ENCODE measurements around the gene KMT2C. TPM values are rescaled to one million over a fixed set of nuclear protein-coding genes. Genes with fewer than 3 reads are reported as not detected.
"Not testable (repeated sequence)": the region's sequence is repeated elsewhere in the genome, so short reads cannot be mapped to it uniquely, and the experiment has no call there.

KMT2C gene
- total RNA-seq, 1 donor: 36.2 TPM

- DNase-seq (ENCODE audit: insufficient read length, low spot score, missing footprints): peak; percentile 83
- Histone ChIP-seq H3K27me3 (ENCODE audit: insufficient read depth, low read length) (no peaks in the 10 kb centered on the region), H2AFZ (ENCODE audit: low read length) (no peak overlapping the region), H3K4me3 (ENCODE audit: insufficient read depth, low read length) (no peak overlapping the region), H3K79me2 (ENCODE audit: insufficient read depth, low read length) (peaks cover 99% of the 10 kb centered on the region), H4K20me1 (ENCODE audit: insufficient read depth, low read length) (peaks cover 77% of the 10 kb centered on the region), H3K4me2 (ENCODE audit: insufficient read depth, low read length) (peak overlapping the region; percentile 2), H3K4me1 (ENCODE audit: insufficient read depth, low read length) (peaks cover 11% of the 10 kb centered on the region), H3K27ac (ENCODE audit: low read depth, low read length) (no peak overlapping the region), H3K36me3 (ENCODE audit: insufficient read depth, low read length) (no peaks in the 10 kb centered on the region), H3K9me3 (ENCODE audit: low read depth, low read length) (no peaks in the 10 kb centered on the region)
- TF ChIP-seq, protein P1, sequence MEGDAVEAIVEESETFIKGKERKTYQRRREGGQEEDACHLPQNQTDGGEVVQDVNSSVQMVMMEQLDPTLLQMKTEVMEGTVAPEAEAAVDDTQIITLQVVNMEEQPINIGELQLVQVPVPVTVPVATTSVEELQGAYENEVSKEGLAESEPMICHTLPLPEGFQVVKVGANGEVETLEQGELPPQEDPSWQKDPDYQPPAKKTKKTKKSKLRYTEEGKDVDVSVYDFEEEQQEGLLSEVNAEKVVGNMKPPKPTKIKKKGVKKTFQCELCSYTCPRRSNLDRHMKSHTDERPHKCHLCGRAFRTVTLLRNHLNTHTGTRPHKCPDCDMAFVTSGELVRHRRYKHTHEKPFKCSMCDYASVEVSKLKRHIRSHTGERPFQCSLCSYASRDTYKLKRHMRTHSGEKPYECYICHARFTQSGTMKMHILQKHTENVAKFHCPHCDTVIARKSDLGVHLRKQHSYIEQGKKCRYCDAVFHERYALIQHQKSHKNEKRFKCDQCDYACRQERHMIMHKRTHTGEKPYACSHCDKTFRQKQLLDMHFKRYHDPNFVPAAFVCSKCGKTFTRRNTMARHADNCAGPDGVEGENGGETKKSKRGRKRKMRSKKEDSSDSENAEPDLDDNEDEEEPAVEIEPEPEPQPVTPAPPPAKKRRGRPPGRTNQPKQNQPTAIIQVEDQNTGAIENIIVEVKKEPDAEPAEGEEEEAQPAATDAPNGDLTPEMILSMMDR (IDR thresholded peaks at IDR 0.05; ENCODE audit: extremely low read depth, low read depth, low read length): no peak
Measured at GRCh38 chr7:152424348-152425108, 11.3 kb downstream of the KMT2C start.

GRCh38 chr7:152423991-152424347 is 11.8 kb downstream of the KMT2C start:
- no peak overlapping the region for H2AFZ ChIP-seq (ENCODE audit: low read length)
- peaks cover 98% of the 10 kb centered on the region for H3K79me2 ChIP-seq (ENCODE audit: insufficient read depth, low read length)
- peaks cover 74% of the 10 kb centered on the region for H4K20me1 ChIP-seq (ENCODE audit: insufficient read depth, low read length)
- no peaks in the 10 kb centered on the region for H3K9me3 ChIP-seq (ENCODE audit: low read depth, low read length)
- TF ChIP-seq, protein P1 (IDR thresholded peaks at IDR 0.05; ENCODE audit: extremely low read depth, low read depth, low read length): no peak
- H3K4me1 ChIP-seq (ENCODE audit: insufficient read depth, low read length): peaks cover 11% of the 10 kb centered on the region
- H3K4me3 ChIP-seq (ENCODE audit: insufficient read depth, low read length): no peak overlapping the region
- no peaks in the 10 kb centered on the region for H3K27me3 ChIP-seq (ENCODE audit: insufficient read depth, low read length)
- no peak for DNase-seq (ENCODE audit: insufficient read length, low spot score, missing footprints)
- no peak overlapping the region for H3K4me2 ChIP-seq (ENCODE audit: insufficient read depth, low read length)
- H3K27ac ChIP-seq (ENCODE audit: low read depth, low read length): no peak overlapping the region
- H3K36me3 ChIP-seq (ENCODE audit: insufficient read depth, low read length): no peaks in the 10 kb centered on the region

DNA sequence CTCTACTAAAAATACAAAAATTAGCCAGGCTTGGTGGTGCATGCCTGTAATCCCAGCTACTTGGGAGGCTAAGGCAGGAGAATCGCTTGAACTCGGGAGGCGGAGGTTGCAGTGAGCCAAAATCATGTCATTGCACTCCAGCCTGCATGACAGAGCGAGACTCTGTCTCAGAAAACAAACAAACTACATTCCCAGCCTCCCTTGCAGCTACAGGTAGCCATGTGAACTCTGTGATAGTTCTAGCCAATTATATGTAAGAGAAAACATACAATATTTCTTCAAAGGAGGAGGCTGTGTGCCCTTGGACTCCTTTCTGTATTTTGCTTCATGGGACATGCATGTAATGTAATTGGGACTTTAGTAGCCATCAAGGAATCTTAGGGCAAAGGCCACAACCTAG is 12.6 kb downstream of the KMT2C start:
- not testable (repeated sequence) for H3K27ac ChIP-seq (ENCODE audit: low read depth, low read length); H3K4me3 ChIP-seq (ENCODE audit: insufficient read depth, low read length); H3K4me2 ChIP-seq (ENCODE audit: insufficient read depth, low read length); DNase-seq (ENCODE audit: insufficient read length, low spot score, missing footprints); H2AFZ ChIP-seq (ENCODE audit: low read length); H3K27me3 ChIP-seq (ENCODE audit: insufficient read depth, low read length); H3K9me3 ChIP-seq (ENCODE audit: low read depth, low read length); H3K36me3 ChIP-seq (ENCODE audit: insufficient read depth, low read length)
- Histone ChIP-seq H3K79me2 (ENCODE audit: insufficient read depth, low read length) (peaks cover 98% of the 10 kb centered on the region), H4K20me1 (ENCODE audit: insufficient read depth, low read length) (peaks cover 72% of the 10 kb centered on the region), H3K4me1 (ENCODE audit: insufficient read depth, low read length) (peaks cover 11% of the 10 kb centered on the region)

- DNase-seq (ENCODE audit: insufficient read length, low spot score, missing footprints); H3K4me3 ChIP-seq (ENCODE audit: insufficient read depth, low read length); H3K27ac ChIP-seq (ENCODE audit: low read depth, low read length); H2AFZ ChIP-seq (ENCODE audit: low read length); H3K27me3 ChIP-seq (ENCODE audit: insufficient read depth, low read length); H3K36me3 ChIP-seq (ENCODE audit: insufficient read depth, low read length); H3K9me3 ChIP-seq (ENCODE audit: low read depth, low read length); H3K4me2 ChIP-seq (ENCODE audit: insufficient read depth, low read length): not testable (repeated sequence)
- peaks cover 57% of the 10 kb centered on the region for H4K20me1 ChIP-seq (ENCODE audit: insufficient read depth, low read length)
- peaks cover 93% of the 10 kb centered on the region for H3K79me2 ChIP-seq (ENCODE audit: insufficient read depth, low read length)
- peaks cover 11% of the 10 kb centered on the region for H3K4me1 ChIP-seq (ENCODE audit: insufficient read depth, low read length)
Measured at GRCh38 chr7:152420950-152421349, 14.9 kb downstream of the KMT2C start.
